Gastrocnemius medialis (tissue), 4 donors: ENCODE measurements around the gene CKAP4. TPM values are rescaled to one million over a fixed set of nuclear protein-coding genes. Genes with fewer than 3 reads are reported as not detected.
A peak's percentile ranks its signal among the peaks of the same experiment; 100 is the strongest.

Experiments used
- ATAC-seq, 2 donors: fragments of 150-250 bp; one replicate each; pipeline ENCODE4 v1.9.1; 2016
- DNase-seq, 2 donors: peaks; one replicate each; pipeline ENCODE4 v3.0.0-alpha.2; 2019
- H3K27ac ChIP-seq, 4 donors: fragments of 200-600 bp; sonication (generic); 1 replicate in 1 of 4; 2 replicates in 3 of 4; pipeline ENCODE4 v1.5.1; 2016 to 2018; ENCODE audit warnings: mild to moderate bottlenecking in 2 of 4, moderate library complexity in 1 of 4
- H3K27me3 ChIP-seq, 3 donors: fragments of 200-600 bp; sonication (generic) in 2 of 3; 1 replicate in 1 of 3; 2 replicates in 2 of 3; pipeline versions ENCODE4 v1.5.1 to v1.6.0; 2016 to 2019; ENCODE audit warnings: mild to moderate bottlenecking in 1 of 3, moderate library complexity in 1 of 3
- H3K36me3 ChIP-seq, 2 donors: fragments of 200-600 bp; sonication (generic) in 1 of 2; one replicate each; pipeline ENCODE4 v1.5.1; 2017 to 2018
- H3K4me1 ChIP-seq, 2 donors: fragments of 200-600 bp; sonication (generic) in 1 of 2; one replicate each; pipeline ENCODE4 v1.5.1; 2016 to 2017; ENCODE audit warnings: mild to moderate bottlenecking in 2 of 2
- H3K4me3 ChIP-seq, 4 donors: fragments of 200-600 bp; sonication (generic) in 3 of 4; 1 replicate in 1 of 4; 2 replicates in 3 of 4; pipeline ENCODE4 v1.5.1; 2016 to 2019; ENCODE audit warnings: mild to moderate bottlenecking in 2 of 4
- H3K9me3 ChIP-seq, 3 donors: fragments of 200-600 bp; sonication (generic) in 2 of 3; 1 replicate in 1 of 3; 2 replicates in 2 of 3; pipeline ENCODE4 v1.5.1; 2016 to 2019
- POLR2A ChIP-seq, 2 donors: fragments of 450-650 bp; IDR thresholded peaks; one replicate each; pipeline ENCODE4 v1.6.1; 2017; ENCODE audit warnings: antibody characterized with exemption in 2 of 2, mild to moderate bottlenecking in 2 of 2, moderate library complexity in 2 of 2
- in situ Hi-C, 4 donors: fragments of 200-750 bp; cut with MboI; loops; one replicate each; pipeline versions ENCODE4 v1.15.0 to v1.8.0; 2017; ENCODE audit warnings: low sequenced_read_pairs in 4 of 4
- intact Hi-C: fragments of 100-400 bp; cut with DNase I; formaldehyde crosslinking; loops from one replicate; pipeline ENCODE4 v1.15.1; 2023; ENCODE audit warnings: low total_unique reads
- total RNA-seq, 4 donors: library from RNA; depleted of rRNA; stranded (reverse); fragments of >200 nt; gene quantifications; one replicate each; pipeline versions ENCODE4 v1.1.0 to v1.2.3, GENCODE V29; 2016
- TF ChIP-seq, protein P1 (sequence below), 5 experiments: fragments of 450-650 bp in 3 of 5; fragments of 200-600 bp in 2 of 5; sonication (generic) in 2 of 5; IDR thresholded peaks in 4 of 5; conservative IDR thresholded peaks in 1 of 5; 1 replicate in 4 of 5; 2 replicates in 1 of 5; pipeline ENCODE4 v1.5.1; 2016 to 2019; ENCODE audit warnings: antibody characterized with exemption in 5 of 5, mild to moderate bottlenecking in 3 of 5, moderate library complexity in 3 of 5

The CKAP4 gene
- total RNA-seq, 4 donors from 2014 or later = 9.7 to 17.6 (median 15.7) TPM

- no peak for ATAC-seq
These were observed 54.2 kb downstream of the CKAP4 start for GRCh38 chr12:106193394-106194215.

DNA sequence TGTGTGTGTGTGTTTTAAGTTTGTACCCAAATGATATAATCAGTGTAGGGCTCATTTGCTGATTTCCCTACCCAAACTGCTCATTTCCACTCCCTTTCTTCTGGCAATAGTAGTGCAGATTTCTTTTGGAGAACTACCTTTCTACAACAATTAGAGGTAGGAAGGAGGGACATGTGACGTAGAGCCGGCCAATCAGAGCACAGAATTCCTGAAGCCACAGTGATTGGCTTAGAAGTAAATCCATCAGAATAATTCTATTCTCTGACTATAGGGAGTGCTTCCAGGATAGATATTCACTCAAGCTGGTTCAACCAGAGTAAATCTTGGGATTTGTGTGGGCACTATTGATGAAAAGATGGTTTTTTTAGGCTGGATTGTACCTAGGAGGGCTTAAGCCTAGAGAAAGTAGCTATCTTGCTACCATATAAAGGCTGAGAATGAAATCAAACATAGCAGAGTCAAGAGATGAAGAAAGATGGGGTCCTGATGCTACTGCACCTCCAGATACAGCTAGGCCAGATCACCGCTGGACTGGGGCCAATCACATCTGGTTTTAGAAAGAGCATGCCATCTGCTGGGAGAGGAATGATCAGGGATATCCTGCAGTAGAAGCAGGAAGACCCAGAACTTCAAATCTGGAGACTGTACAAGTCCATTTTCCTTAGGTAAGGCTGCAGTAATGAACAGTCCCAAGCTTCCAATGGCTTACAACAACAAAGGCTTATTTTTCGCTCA, 55.0 kb downstream of the CKAP4 start:
- H3K4me3 ChIP-seq = no peak overlapping the region
- no peaks in the 10 kb centered on the region for H3K9me3 ChIP-seq
- in situ Hi-C loops = no loop called here
- no peaks in the 10 kb centered on the region for H3K27me3 ChIP-seq
- no peaks in the 10 kb centered on the region for H3K36me3 ChIP-seq
- no peak for TF ChIP-seq POLR2A (IDR thresholded peaks at IDR 0.05)
- TF ChIP-seq, protein P1, sequence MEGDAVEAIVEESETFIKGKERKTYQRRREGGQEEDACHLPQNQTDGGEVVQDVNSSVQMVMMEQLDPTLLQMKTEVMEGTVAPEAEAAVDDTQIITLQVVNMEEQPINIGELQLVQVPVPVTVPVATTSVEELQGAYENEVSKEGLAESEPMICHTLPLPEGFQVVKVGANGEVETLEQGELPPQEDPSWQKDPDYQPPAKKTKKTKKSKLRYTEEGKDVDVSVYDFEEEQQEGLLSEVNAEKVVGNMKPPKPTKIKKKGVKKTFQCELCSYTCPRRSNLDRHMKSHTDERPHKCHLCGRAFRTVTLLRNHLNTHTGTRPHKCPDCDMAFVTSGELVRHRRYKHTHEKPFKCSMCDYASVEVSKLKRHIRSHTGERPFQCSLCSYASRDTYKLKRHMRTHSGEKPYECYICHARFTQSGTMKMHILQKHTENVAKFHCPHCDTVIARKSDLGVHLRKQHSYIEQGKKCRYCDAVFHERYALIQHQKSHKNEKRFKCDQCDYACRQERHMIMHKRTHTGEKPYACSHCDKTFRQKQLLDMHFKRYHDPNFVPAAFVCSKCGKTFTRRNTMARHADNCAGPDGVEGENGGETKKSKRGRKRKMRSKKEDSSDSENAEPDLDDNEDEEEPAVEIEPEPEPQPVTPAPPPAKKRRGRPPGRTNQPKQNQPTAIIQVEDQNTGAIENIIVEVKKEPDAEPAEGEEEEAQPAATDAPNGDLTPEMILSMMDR (IDR thresholded peaks at IDR 0.05 in 4 of 5, conservative IDR thresholded peaks at IDR 0.05 in 1 of 5) = no peak
- DNase-seq (no peak), ATAC-seq (no peak)
- intact Hi-C loops = no loop called here
- H3K4me1 ChIP-seq = peaks cover 44 to 50% of the 10 kb centered on the region in 2 donors
- H3K27ac ChIP-seq = peak overlapping the region in 1 of 4 donors; percentile 61

More at GRCh38 chr12:106193394-106194215, 54.2 kb downstream of the CKAP4 start:
- no peaks in the 10 kb centered on the region for H3K27me3 ChIP-seq
- H3K27ac ChIP-seq = peak overlapping the region in 1 of 4 donors; percentile 28
- H3K4me1 ChIP-seq = peaks cover 44 to 50% of the 10 kb centered on the region in 2 donors
- H3K36me3 ChIP-seq = no peaks in the 10 kb centered on the region
- no peaks in the 10 kb centered on the region for H3K9me3 ChIP-seq
- intact Hi-C loops (no loop called here), in situ Hi-C loops (no loop called here)
- no peak for DNase-seq
- TF ChIP-seq, protein P1 (IDR thresholded peaks at IDR 0.05 in 4 of 5, conservative IDR thresholded peaks at IDR 0.05 in 1 of 5) = no peak
- no peak for TF ChIP-seq POLR2A (IDR thresholded peaks at IDR 0.05)
- H3K4me3 ChIP-seq = no peak overlapping the region

- TF ChIP-seq, protein P1 (IDR thresholded peaks at IDR 0.05 in 4 of 5, conservative IDR thresholded peaks at IDR 0.05 in 1 of 5) = no peak
- TF ChIP-seq POLR2A (IDR thresholded peaks at IDR 0.05) = no peak
- no peaks in the 10 kb centered on the region for H3K9me3 ChIP-seq
- H3K4me3 ChIP-seq = no peak overlapping the region
- DNase-seq (no peak), ATAC-seq (no peak)
- no peaks in the 10 kb centered on the region for H3K27me3 ChIP-seq
- intact Hi-C loops = no loop called here
- no peaks in the 10 kb centered on the region for H3K36me3 ChIP-seq
- no peak overlapping the region for H3K27ac ChIP-seq
- H3K4me1 ChIP-seq = peaks cover 36 to 41% of the 10 kb centered on the region in 2 donors
- in situ Hi-C loops = no loop called here
These were observed 57.2 kb downstream of the CKAP4 start for GRCh38 chr12:106190581-106190980.

DNA sequence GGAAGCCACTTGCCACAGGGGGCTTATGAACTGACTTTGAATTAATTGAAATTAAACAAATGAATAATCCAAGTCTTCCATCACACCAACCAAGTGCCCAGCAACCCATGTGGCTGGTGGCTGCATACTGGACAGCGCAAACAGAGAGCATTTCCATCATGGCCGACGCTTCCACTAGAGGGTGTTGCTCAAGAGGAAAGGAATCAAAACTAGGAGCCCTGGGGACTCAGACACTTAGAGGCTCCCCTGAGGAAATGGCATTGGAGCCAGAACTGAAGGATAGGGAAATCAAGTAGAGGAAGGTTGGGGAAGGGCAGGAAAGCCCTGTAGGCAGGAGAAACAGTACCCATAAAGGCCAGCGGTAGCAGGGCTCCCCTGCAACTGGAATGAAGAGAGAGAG, 58.5 kb downstream of the CKAP4 start:
- no peaks in the 10 kb centered on the region for H3K27me3 ChIP-seq
- in situ Hi-C loops = no loop called here
- no peaks in the 10 kb centered on the region for H3K36me3 ChIP-seq
- no peaks in the 10 kb centered on the region for H3K9me3 ChIP-seq
- no peak overlapping the region for H3K27ac ChIP-seq
- ATAC-seq (no peak), DNase-seq (no peak)
- TF ChIP-seq, protein P1 (IDR thresholded peaks at IDR 0.05 in 4 of 5, conservative IDR thresholded peaks at IDR 0.05 in 1 of 5) = peak in 1 of 5 experiments; percentile 11
- TF ChIP-seq POLR2A (IDR thresholded peaks at IDR 0.05) = no peak
- H3K4me1 ChIP-seq = peaks cover 25 to 29% of the 10 kb centered on the region in 2 donors
- intact Hi-C loops = no loop called here
- H3K4me3 ChIP-seq = no peak overlapping the region
